Stimulated activated effector memory CD8-positive, alpha-beta T cell treated with anti-CD3 and anti-CD28 coated beads, Interleukin-12 subunit alpha, Interleukin-12 subunit beta, amount 100 ng/mL, for 72 hours (primary cell): ENCODE data around the gene GPR150.
"Not testable (repeated sequence)": the region's sequence is repeated elsewhere in the genome, so short reads cannot be mapped to it uniquely, and the experiment has no call there.

Experiments used
- ATAC-seq: fragments of 150-1000 bp; cut with Tn5 transposase; 2 replicates; pipeline ENCODE4 v1.10.0; 2021
- DNase-seq, 2 donors: peaks; one replicate each; pipeline ENCODE4 v3.0.0; 2021 to 2022; ENCODE audit warnings: low spot score in 2 of 2
- H3K27ac Mint-ChIP-seq: one replicate; pipeline ENCODE4 v1.8.0; 2022; ENCODE audit warnings: mild to moderate bottlenecking, mixed read lengths
- H3K36me3 Mint-ChIP-seq: one replicate; pipeline ENCODE4 v1.8.0; 2022; ENCODE audit warnings: mild to moderate bottlenecking, mixed read lengths
- H3K4me1 Mint-ChIP-seq: one replicate; pipeline ENCODE4 v1.8.0; 2022; ENCODE audit warnings: mixed read lengths
- H3K4me3 Mint-ChIP-seq: one replicate; pipeline ENCODE4 v1.8.0; 2022; ENCODE audit warnings: mild to moderate bottlenecking, mixed read lengths
- H3K9me3 Mint-ChIP-seq: one replicate; pipeline ENCODE4 v1.8.0; 2022; ENCODE audit warnings: mixed read lengths

Gene GPR150

DNA sequence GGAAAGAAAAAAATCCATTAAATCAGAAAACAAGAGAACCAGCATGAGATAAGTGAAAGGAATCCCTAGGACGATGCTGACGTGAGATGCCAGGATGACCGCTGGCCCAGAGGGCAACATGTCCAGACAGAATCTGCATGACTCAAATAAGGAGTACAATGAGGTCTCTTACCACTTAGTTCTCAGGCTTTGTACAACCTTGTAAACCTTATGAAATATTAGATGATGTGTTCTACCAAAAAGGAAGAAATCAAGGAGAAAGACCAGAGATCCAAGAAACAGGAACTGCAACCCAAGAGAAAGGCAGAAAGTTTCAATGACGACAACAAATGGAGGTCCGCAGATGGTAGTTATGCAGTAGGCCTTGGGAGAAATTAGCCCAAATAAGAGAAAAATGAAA is 2.8 kb upstream of the GPR150 start:
- Mint-ChIP-seq H3K27ac (no peak overlapping the region), H3K4me1 (peaks cover 57% of the 10 kb centered on the region), H3K4me3 (no peak overlapping the region), H3K9me3 (peaks cover 6% of the 10 kb centered on the region), H3K36me3 (no peaks in the 10 kb centered on the region)
- DNase-seq (no peak), ATAC-seq (no peak)

DNA sequence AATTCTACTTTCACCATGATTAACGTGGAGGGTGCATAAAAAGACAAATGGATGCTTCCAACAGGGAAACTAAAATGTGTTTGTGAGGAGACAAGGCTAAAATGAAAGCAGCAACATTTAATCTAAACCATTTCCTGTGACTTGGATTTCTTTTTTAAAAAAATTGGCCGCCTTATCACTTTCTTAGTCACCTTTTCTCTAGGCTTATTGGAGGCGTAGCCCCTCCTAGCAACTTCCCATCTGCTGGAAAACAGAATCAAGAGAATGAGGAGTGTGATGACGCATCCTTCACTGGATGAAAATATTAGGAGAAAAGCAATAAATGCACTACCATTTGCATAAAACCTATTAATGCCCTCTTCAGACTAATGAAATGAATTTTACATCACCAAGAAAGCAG is 791 bp upstream of the GPR150 start:
- ATAC-seq, result no peak
- H3K36me3 Mint-ChIP-seq, result no peaks in the 10 kb centered on the region
- DNase-seq, result no peak
- peak overlapping the region; percentile 80 for H3K4me3 Mint-ChIP-seq
- peaks cover 48% of the 10 kb centered on the region for H3K4me1 Mint-ChIP-seq
- H3K27ac Mint-ChIP-seq, result peak overlapping the region; percentile 79
- no peaks in the 10 kb centered on the region for H3K9me3 Mint-ChIP-seq

DNA sequence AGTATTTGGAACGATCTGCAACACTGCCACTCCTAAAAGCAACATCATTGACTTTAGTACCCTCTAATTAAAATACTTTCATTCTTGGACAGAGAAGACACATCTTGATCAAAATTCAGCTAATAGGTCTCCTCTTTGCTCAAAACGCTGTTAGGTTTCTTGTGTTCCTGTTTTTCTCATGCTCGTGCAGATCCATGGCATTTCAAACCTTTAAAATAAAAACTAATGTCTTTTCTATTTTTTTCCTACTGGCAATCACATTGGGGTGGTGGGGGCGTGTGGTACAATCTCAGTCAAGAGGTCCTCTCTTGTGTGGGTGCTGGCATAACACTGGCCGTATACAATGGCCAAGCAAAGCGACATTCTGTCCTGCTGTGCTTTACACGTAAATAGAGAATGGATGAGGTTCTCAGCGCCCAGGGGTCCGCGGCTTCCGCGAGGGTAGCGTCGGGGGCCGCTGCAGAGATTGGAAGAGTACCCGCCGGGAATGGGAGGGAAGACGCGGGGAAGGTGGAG is 315 bp upstream of the GPR150 start:
- Mint-ChIP-seq H3K4me3 (peak overlapping the region; percentile 80), H3K27ac (peak overlapping the region; percentile 79), H3K9me3 (no peaks in the 10 kb centered on the region), H3K4me1 (peaks cover 46% of the 10 kb centered on the region), H3K36me3 (no peaks in the 10 kb centered on the region)
- DNase-seq, result no peak
- ATAC-seq, result no peak

DNA sequence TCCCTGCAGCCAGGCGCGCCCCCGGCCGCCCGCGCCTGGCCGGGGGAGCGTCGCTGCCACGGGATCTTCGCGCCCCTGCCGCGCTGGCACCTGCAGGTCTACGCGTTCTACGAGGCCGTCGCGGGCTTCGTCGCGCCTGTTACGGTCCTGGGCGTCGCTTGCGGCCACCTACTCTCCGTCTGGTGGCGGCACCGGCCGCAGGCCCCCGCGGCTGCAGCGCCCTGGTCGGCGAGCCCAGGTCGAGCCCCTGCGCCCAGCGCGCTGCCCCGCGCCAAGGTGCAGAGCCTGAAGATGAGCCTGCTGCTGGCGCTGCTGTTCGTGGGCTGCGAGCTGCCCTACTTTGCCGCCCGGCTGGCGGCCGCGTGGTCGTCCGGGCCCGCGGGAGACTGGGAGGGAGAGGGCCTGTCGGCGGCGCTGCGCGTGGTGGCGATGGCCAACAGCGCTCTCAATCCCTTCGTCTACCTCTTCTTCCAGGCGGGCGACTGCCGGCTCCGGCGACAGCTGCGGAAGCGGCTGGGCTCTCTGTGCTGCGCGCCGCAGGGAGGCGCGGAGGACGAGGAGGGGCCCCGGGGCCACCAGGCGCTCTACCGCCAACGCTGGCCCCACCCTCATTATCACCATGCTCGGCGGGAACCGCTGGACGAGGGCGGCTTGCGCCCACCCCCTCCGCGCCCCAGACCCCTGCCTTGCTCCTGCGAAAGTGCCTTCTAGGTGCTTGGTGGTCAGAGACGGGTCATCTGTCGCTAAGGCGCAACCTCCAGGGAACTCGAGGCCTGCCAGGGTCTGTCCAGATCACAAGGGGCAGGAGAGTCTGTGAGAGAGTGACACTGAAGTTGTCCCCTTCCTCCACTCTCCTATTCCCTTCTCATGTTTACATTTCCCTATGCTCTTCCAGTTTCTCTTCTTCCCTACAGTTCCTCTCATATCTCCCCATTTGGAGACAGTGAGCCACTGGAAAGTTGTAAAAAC is 1.3 kb downstream of the GPR150 start:
- Mint-ChIP-seq H3K9me3 (no peaks in the 10 kb centered on the region), H3K36me3 (no peaks in the 10 kb centered on the region), H3K27ac (peak overlapping the region; percentile 50), H3K4me3 (peak overlapping the region; percentile 80), H3K4me1 (peaks cover 33% of the 10 kb centered on the region)
- peak; percentile 47 to 73 for DNase-seq
- peak; percentile 77 for ATAC-seq

DNA sequence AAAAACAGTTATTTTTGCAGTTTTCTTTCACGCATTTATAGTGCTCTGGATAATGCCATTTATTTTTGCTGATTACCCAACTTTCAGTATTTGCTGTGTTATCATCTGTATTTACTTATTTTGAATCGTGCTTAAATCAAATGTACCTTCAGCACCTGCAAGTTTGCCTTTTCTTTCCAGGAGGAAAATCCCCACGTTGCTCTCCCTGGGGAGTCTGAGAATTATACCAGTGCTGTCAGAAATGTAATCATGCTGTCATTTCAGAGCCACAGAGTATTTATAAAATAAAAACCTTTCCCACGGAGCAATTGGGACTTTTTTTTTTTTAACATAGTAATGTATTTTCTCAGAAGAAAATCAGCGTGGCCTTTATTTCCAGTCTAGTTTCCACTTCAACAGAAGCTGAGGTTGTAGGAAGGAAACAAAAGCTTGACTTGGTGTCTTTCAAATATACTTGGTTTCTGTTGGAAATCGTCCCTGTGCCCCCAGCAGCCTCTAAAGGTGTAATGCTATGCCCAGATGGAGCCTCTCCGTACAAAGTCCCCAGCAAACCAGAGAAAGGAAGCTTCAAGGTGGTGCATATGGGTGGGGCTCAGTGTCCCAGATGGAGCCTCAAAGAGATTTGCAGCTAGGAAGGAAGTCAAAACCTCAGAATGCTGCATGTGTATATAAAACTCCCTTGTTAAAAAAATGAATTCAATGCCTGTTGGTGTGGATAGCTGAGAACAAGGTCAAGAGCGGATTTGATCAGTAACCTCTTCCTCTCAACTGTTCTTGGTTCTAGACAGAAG is 2.1 kb downstream of the GPR150 start:
- ATAC-seq, result no peak
- peak overlapping the region; percentile 50 for H3K27ac Mint-ChIP-seq
- DNase-seq, result no peak

DNA sequence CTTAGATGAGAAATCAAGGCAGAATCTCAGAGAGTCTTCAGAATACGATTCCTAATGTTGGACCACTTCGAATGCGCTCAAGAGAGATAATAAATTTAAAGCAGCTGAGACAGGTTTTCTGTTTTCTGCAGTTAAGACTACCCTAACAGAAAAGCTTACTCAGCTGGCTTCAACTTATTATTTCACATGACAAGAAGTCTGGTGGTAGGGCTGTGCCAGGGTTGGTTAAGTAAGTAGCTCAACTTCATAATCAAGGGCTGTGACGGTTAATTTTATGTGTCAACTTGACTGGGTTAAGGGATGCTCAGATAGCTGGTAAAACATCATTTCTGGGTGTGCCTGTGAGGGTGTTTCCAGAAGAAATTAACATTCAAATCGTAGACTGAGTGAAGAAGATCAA is 3.8 kb downstream of the GPR150 start:
- no peak overlapping the region for H3K27ac Mint-ChIP-seq
- H3K4me1 Mint-ChIP-seq, result peaks cover 20% of the 10 kb centered on the region
- no peaks in the 10 kb centered on the region for H3K36me3 Mint-ChIP-seq
- DNase-seq, result no peak
- H3K9me3 Mint-ChIP-seq, result no peaks in the 10 kb centered on the region
- no peak overlapping the region for H3K4me3 Mint-ChIP-seq
- ATAC-seq, result no peak

More for the DNA sequence above, 2.1 kb downstream of the GPR150 start:
- peak overlapping the region; percentile 80 for H3K4me3 Mint-ChIP-seq
- H3K4me1 Mint-ChIP-seq, result peaks cover 30% of the 10 kb centered on the region
- H3K9me3 Mint-ChIP-seq, result no peaks in the 10 kb centered on the region
- H3K36me3 Mint-ChIP-seq, result no peaks in the 10 kb centered on the region

DNA sequence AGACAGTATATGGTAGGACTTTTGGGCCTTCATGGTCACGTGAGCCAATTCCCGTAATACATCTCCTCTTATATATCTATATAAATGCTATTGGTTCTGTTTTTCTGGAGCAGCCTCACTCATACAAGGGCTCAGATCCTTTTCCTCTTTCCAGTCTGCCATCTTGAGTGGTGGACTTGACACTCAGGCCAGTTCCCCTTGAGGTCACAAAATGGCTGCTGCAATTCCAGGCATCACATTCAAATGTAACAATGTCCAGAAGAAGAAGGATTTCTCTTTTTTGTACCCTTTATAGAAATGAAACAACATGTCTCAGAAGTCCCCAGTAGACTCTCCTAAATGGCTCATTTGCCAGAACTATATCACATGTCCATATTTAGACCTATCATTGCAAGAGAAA is 4.5 kb downstream of the GPR150 start:
- Mint-ChIP-seq H3K36me3 (no peaks in the 10 kb centered on the region), H3K9me3 (no peaks in the 10 kb centered on the region), H3K4me1 (peaks cover 16% of the 10 kb centered on the region), H3K4me3 (no peak overlapping the region), H3K27ac (no peak overlapping the region)
- no peak for ATAC-seq
- DNase-seq, result no peak

DNA sequence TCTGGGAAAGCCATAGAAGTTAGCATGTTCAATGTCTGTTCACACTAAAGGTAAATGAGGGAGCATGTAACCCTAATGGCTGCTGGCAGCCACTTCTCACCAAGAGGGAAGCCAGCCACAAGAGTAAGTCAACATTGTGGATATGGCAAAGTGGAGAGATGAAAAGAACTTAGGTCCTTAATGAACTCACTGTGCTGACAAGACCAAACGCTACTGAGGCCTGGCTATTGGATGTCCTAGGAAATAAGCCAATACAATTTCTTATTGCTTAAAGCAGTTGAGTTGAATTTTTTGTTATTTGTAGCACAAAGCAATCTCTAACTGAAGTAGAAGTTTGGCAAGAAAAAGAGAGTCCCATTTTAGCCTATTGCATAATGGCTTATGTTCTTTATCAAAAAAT is 6.8 kb downstream of the GPR150 start:
- no peaks in the 10 kb centered on the region for H3K9me3 Mint-ChIP-seq
- H3K4me3 Mint-ChIP-seq, result no peak overlapping the region
- no peaks in the 10 kb centered on the region for H3K36me3 Mint-ChIP-seq
- no peak overlapping the region for H3K27ac Mint-ChIP-seq
- DNase-seq (no peak), ATAC-seq (no peak)
- peaks cover 16% of the 10 kb centered on the region for H3K4me1 Mint-ChIP-seq

DNA sequence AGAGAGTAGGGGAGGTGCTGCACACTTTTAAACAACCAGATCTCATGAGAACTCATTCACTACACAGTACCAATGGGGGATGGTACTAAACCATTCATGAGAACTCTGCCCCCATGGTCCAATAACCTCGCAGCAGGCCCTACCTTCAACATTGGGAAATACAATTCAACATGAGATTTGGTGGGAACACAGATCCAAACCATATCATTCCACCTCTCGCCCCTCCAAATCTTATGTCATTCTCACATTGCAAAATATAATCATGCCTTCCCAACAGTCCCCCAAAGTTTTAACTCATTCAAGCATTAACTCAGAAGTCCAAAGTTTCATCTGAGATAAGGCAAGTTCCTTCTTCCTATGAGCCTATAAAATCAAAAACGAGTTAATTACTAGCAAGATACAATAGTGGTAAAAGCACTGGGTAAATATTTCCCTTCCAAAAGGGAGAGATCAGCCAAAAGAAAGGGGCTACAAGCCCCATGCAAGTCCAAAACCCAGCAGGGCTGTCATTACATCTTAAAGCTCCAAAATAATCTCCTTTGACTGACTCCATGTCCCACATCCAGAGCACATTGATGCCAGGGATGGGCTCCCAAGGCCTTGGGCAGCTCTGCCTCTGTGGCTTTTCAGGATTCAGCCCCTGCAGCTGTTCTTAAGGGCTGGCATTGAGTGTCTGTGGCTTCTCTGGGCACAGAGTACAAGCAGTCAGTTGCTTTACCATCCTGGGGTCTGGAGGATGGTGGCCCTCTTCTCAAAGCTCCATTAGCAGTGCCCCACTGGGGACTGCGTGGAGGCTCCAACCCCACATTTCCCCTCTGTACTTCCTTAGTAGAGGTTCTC is 8.3 kb downstream of the GPR150 start:
- no peak overlapping the region for H3K27ac Mint-ChIP-seq
- H3K9me3 Mint-ChIP-seq, result no peaks in the 10 kb centered on the region
- peaks cover 18% of the 10 kb centered on the region for H3K4me1 Mint-ChIP-seq
- H3K4me3 Mint-ChIP-seq, result no peak overlapping the region
- DNase-seq (peak in 1 of 2 donors; percentile 38), ATAC-seq (no peak)
- H3K36me3 Mint-ChIP-seq, result peaks cover 6% of the 10 kb centered on the region

DNA sequence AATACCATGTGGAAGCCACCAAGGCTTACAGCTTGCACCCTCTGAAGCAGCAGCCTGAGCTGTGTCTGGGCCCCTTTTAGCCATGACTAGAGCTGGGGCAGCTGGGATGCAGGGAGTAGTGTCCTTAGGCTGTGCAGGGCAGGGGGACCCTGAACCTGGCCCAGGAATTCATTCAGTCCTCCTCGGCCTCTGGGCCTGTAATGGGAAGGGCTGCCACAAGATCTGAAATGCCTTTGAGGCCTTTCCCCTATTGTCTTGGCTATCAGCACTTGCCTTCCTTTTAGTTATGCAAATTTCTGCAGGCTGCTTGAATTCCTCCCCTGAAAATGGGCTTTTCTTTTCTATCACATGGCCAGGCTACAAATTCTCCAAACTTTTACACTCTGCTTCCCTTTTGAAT is 9.0 kb downstream of the GPR150 start:
- Mint-ChIP-seq H3K27ac (no peak overlapping the region), H3K36me3 (peaks cover 6% of the 10 kb centered on the region), H3K9me3 (no peaks in the 10 kb centered on the region), H3K4me1 (peaks cover 18% of the 10 kb centered on the region), H3K4me3 (no peak overlapping the region)
- no peak for ATAC-seq
- DNase-seq, result no peak

DNA sequence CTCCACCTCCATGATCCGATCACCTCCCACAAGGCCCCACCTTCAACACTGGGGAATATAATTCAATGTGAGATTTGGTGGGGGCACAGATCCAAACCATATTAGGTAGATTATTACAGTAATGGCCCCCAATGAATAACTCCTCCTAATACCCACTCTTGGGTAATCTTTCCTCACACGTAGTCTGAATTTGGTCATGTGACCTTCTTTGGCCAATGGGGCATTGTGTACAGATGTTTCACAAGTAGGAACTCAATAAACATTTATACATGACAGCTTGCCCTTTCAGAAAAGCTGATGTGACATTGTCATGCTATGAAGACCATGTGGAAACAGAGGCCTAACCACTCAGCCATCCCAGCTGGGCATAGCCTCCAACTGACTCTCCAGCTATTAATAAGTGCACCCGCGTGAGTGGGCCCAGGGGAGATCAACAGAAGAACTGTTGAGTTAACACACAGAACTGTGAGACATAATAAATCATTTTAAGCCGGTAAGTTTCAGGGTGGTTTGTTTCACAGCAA is 10.6 kb downstream of the GPR150 start:
- ATAC-seq (no peak), DNase-seq (peak in 1 of 2 donors; percentile 22)
- Mint-ChIP-seq H3K4me3 (no peak overlapping the region), H3K9me3 (no peaks in the 10 kb centered on the region), H3K27ac (no peak overlapping the region), H3K36me3 (peaks cover 6% of the 10 kb centered on the region), H3K4me1 (peaks cover 18% of the 10 kb centered on the region)

DNA sequence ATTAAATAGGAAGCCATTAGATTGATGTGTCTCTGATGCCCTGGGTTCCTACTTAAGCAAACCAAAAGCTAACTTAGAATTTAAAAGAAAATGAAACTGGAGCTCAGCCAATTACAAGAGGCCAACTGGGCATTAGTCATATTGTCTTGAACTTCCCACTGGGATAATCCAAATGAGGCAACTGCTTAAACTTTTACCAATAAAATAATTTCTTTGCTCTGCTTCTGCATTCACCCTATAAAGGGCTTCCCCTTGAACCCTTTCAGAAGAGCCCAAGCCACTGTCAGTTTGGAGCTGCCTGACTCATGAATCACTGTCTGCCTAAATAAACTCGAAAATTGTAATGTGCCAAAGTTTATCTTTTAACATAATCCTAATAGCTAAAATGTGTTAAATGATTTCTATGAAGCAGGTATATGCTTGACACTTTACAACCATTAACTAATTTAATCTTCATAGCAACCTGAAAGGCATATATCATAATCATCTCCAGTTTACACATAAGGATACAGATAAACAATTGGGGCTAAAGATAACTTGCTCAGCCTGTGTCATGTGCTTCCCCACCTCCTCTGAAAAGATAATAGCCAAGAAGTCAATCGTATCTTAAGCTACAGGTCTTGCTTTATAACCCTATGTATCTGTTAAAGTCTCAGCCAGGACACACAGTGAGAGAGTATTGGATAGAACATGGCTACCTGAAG is 11.5 kb downstream of the GPR150 start:
- Mint-ChIP-seq H3K27ac (peak overlapping the region; percentile 91), H3K4me3 (peak overlapping the region; percentile 29), H3K9me3 (no peaks in the 10 kb centered on the region), H3K36me3 (peaks cover 6% of the 10 kb centered on the region), H3K4me1 (peaks cover 18% of the 10 kb centered on the region)
- ATAC-seq (peak; percentile 1), DNase-seq (peak in 1 of 2 donors; percentile 38)

DNA sequence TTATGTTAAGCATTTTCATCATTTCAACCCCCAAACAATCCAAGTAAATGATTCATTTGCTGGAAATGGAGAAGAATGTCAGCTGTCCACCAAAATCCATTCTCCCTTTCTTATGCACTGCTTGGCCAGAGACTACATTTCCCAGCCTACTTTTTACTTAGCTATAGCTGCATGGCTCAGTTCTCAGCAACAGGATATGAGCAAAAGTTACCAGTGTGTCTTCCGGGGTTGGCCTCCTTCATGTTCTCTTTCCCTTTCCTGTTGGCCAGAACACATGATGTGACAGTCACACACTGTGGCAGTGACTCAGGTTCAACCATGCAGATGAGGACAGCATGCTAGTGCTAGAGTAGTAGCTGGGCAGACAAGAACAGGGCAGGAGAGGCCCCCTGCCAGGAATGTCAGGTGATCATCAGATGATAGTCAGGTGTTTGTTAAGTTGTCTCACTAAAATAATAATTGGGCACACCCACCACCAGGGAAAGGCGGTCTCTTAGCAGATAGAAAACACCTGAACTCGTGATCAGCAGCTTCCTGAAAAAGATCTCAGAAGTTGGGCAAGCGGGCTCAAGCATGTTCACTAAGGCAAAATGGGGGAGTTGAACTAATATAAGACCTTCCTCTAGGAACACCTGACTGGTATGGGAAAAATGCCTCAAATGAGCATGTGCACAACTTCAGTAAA is 12.2 kb downstream of the GPR150 start:
- H3K36me3 Mint-ChIP-seq, result peaks cover 6% of the 10 kb centered on the region
- DNase-seq (peak; percentile 13 to 65), ATAC-seq (peak; percentile 100)
- H3K9me3 Mint-ChIP-seq, result no peaks in the 10 kb centered on the region
- peaks cover 18% of the 10 kb centered on the region for H3K4me1 Mint-ChIP-seq
- H3K27ac Mint-ChIP-seq, result peak overlapping the region; percentile 91
- H3K4me3 Mint-ChIP-seq, result peak overlapping the region; percentile 29

DNA sequence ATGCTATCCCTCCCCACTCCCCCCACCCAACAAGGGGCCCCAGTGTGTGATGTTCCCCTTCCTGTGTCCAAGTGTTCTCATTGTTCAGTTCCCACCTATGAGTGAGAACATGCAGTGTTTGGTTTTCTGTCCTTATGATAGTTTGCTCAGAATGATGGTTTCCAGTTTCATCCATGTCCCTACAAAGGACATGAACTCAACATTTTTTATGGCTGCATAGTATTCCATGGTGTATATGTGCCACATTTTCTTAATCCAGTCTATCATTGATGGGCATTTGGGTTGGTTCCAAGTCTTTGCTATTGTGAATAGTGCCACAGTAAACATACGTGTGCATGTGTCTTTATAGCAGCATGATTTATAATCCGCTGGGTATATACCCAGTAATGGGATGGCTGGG is 13.1 kb downstream of the GPR150 start:
- not testable (repeated sequence) for H3K9me3 Mint-ChIP-seq, ATAC-seq, H3K27ac Mint-ChIP-seq, H3K4me3 Mint-ChIP-seq, DNase-seq, H3K36me3 Mint-ChIP-seq
- peaks cover 18% of the 10 kb centered on the region for H3K4me1 Mint-ChIP-seq
